IPS DF 19.7 (cell line): ENCODE results near the gene ADAMTS17.

Source experiments
- DNase-seq: peaks from one replicate; pipeline ENCODE4 v3.0.0-alpha.2; 2013; ENCODE audit warnings: low read depth, low spot score

ADAMTS17 gene

DNA sequence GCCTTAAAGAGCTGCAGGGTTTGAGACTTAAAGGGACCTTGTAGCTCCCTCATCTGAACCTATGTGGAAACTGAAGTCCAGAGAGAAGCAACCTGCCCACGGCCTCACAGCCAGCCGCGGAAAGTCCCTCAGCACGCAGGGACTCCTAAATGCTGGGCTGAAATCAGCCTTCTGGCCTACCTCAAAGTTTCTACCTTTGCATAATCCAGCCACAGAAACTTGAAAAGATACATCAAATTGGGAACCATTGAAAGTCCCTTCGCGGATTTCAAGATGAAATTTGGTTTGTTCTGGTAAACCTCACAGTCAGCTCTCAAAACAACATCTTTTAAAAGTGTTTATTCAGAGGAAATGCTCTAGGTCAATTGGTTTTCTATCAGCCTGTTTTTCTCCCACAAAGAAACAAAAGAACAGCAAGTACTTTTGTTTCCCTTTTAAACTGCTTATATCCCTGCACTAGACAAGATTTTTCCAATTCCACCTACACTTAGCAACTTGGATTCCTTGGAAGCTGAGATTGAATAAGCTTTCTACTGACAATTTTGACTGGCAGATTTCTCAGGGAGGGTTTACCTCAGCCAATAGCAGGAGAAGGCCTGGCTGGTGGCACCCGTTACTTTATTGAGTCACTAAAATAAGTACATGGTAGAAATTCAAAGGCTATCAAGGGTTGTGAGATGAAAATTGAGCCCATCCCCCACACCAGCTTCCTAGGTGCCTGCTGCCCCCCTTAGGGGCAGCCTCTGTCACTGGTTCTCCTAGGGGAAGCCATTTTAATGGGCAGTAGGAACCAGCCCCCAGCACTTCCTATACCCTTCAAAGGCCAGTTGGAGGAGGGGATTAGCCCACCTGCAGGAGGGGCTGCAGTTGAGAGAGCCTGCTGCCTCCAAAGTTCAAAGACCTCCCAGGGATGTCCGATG lies 171.2 kb downstream of the ADAMTS17 start:
- no peak for DNase-seq

DNA sequence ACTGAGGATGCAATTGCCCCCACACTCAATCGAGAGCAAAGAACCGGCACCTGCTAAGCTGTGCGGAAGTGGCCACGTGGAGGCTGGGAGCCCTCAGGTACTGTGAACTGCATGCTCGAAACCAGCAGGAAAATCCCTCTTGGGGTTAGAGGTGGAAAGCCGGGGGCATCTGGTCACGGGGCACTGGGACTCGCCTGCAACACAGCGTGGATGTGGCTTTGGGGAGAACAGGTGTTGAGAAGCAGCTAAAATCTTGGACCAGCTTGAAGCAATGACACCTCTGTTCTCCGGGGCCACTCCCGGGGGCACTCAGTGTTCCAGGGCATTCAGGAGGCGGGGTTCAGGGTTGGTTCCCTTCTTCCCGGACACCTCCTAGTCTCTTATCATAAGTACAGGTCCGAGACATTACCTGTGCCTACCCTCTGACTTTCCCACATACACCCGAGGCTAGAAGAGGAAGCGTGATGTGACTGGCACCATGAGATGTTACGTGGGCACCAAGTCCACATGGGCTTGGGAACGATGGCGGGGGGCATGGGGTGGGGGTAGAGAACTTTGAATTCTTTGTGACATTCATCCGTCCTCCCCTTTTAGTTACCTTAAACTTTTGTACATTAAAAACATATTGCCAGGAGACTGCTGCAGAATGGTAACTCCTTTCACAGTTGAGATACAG lies 172.0 kb downstream of the ADAMTS17 start:
- no peak for DNase-seq

DNA sequence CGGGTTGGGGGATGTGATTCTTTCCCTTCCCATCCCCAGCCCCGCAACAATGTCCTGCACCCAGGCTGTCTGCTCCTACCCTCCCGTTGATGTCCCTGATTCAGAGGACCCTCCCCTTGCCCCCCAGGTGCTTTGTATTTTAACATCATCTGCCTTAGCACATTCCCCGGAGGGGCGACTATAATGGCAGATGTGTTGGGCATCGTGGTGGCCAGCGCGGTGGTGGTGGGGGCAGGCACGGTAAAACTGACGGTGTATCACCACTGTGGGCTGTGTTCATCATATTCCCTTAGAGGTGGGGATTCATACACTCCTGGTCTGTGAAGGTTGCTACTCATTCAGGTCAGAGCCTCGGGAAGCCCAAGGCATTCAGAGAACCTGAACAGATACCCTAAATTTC lies 173.0 kb downstream of the ADAMTS17 start:
- DNase-seq = no peak

DNA sequence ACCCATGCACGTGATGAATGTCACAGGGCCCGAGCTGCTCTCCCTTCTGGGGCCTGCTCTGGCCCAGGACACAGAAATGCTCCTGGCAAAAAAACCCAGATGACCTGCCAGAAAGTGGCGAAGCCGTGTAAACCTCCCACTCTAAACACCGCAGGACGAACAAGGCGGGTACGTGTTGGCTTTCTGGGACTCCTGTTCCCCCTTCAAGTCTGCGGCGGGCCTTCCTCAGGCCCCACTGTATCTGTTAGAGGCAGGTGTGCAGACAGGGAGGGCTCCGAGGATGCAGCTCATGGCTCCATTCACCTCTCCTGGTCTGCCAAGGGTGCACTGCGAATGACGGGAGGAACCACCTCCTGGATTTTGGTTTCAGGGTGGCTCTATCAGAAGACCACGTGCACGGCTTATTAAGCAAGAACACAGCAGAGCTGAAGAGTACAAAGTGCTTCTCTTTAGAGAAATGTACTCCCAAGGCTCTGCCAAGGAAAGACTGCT lies 173.8 kb downstream of the ADAMTS17 start:
- no peak for DNase-seq

DNA sequence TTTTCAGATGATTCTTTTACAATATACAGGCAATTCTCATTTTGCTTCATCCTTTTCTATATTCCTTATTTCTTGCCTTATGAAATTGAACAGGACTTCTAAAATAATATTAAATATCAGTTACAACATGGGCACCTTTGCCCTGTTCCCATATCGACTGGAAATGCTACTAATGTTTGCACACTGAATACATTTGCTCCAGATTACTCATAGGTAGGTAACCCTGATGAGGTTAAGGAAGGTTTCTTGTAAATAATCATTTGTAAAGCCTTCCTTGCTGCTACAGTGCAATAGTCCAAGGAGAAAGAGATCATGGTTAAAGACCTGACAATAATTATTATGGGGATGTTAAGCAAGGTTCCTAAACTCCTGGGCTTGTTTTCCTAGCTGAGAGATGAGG lies 175.5 kb downstream of the ADAMTS17 start:
- no peak for DNase-seq

DNA sequence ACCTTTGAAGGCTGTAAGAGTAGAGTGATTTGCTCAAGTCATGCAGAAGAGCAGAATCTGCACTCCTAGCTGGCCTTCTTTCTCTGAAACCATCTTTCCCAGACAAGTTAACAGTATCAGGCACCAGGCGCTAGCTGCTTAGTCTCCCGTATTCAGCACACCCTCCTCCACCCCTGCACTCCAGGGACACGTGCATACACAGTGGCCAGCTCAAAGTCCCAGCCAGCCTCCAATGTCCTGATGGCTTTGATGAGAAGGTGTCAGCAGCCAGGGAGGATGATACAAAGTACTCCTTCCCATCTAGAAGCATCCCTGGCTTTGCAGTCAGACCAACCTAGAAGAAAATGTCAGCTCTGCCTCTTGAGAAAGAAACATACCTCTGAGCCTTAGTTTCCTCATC lies 177.8 kb downstream of the ADAMTS17 start:
- no peak for DNase-seq

DNA sequence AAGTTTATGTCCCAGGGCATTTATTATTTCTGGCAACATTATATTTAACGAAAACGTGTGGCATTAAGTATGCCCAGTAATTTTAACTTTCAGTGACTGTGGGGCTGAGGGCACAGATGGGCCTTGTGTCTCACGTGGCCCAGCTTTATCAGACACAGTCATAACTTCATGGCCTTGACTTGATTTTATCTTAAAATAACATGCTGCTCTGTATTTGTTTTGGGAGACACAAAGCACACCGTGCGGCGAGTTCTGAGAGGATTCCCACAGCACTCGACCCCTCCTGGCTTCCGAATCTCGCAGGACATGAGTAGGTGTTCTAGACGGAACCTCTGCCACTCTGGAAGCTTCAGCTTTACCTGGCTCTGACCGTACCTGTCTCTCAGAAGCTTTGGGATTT lies 180.8 kb downstream of the ADAMTS17 start:
- DNase-seq = no peak

DNA sequence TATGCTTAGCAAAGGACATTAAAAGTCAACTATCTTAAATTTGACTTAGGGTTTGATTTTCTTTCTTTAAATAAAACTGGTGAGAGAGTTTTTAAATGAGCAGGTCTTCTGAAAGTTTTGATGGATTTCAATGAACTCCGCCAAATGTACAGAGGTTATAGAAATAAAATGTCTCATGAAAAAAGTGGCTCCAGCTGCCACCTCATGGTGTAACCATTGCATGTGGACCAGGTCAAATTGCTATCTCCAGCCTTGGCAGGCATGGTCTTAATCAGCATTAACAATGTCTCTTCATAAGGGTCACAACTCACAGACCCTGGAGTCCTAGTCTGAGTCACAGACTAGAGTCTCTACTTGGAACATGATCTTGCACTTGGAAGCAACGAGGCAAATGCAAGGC lies 182.3 kb downstream of the ADAMTS17 start:
- DNase-seq = no peak

DNA sequence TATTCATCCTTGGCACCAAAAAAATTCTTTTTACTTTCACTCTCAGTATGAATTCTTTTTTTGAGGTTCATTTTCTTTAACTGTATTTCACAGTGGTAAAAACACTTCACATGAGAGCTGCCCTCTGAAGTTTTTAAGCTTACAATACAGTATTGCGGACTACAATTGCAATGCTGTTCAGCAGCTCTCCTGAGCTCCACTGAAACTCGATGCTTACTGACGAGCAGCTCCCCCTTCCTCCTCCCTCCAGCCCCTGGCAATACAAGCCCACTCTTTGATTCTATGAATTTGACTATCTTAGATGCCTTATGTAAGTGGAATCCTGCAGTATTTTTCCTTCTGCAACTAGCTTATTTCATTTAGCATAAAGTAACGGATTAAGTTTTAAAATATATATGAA lies 183.4 kb downstream of the ADAMTS17 start:
- no peak for DNase-seq

DNA sequence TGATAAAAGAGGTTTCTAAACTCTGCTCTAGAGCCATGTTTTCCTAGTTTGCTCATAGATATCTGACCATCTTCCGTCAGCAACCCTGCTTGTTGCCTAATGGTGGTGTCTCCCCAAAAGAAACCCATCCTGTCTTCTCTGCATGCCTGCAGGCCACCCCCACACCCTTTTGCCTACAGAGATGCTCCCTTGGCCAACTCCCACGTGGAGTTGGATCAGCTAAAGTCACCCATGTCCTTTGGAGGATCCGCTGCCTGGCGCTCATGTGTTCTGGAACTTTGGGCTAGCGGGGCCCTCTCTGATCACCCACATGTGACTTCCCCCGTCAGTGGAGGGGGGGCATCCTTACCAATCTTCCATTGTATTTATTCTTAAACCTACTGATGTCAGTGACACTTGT lies 185.6 kb downstream of the ADAMTS17 start:
- DNase-seq = no peak

DNA sequence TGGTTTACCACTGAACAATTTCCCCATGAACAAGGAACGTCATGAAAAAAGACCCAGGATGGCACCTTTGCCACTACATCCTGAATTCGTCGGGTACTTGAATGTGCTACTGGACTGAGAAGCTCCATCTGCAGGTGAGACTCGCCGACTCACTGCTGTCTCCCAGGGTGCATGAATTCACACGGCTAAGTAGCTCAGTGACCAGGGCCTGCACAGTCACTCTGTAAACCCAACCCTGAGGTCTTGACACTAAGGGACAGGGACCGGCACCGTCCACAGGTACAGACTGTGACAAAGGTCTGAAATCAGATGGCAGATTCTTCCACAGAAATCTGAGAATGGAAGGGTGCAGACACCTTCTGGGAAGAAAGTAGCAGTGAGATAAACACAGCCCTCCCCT lies 187.4 kb downstream of the ADAMTS17 start:
- DNase-seq = no peak

DNA sequence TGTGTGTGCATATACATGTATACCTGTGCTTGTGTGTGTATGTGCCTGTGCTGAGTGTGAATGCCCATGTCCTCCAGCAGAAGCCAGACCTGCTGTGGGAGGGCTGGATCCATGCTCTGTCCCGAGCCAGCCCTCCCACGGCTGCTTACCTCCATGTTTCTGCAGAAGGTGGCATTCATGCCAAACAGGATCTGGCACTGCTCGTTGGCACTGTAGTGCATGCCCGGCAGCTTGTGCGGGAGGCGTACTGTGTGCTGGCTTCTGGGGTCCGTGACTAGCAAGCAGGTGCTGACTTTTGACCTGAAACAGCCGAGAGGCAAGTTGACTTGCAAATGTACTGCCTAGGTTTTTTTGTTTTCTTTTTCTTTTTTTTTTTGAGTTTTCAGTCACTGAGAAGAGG lies 189.3 kb downstream of the ADAMTS17 start:
- DNase-seq = no peak

DNA sequence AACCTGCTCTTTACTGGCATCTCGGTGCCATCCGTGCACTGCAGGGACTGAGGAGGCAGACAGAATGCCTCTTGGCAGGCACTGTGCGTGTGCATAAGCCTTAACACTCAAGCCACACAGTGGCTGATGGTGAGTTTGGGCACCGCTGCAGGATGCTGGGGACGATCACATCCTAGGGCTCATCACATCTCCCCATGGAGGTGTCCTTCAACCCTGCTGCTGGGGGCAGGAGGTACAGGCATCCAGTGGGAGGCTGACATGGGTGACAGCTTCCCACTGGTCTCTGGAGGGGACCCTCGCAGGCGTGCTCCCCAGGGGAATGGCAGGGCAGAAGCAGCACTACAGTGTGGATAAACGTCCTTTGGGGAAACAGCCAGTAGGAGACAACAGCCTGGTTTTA lies 190.9 kb downstream of the ADAMTS17 start:
- no peak for DNase-seq

DNA sequence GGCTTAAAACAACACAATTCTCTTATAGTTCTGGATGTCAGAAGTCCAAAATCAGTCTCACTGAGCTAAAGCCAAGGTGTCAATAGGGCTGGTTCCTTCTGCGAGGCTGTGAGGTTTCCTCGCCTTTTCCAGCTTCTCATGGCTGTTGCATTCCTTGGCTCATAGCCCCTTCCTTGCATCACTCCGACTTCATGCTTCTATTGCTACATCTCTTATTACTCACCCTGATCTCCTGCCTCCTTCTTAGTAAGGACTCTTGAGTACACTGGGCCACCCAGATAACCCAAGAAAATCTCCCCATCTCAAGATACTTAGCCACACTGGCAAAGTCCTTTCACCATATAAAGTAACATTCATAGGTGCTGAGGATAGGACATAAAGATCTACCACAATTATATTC lies 193.9 kb downstream of the ADAMTS17 start:
- no peak for DNase-seq

DNA sequence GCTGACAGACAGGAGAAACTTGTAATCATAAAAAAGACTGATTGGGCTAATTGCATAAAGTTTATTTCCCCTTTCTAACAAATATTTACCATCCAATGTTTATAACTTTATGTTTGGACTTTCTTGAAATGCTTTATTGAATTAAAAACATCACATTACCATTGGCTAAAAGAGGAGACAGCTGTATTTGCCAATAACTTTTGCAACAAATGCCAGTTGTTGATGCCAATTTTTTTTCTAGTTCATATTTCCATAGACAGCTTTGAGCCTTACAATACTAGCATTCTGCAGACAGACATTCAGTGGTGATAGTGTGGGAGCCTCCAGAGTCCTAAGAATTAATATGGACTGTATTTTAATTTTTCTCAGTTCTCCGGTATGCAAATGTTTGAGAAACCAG lies 198.4 kb downstream of the ADAMTS17 start:
- DNase-seq = no peak

DNA sequence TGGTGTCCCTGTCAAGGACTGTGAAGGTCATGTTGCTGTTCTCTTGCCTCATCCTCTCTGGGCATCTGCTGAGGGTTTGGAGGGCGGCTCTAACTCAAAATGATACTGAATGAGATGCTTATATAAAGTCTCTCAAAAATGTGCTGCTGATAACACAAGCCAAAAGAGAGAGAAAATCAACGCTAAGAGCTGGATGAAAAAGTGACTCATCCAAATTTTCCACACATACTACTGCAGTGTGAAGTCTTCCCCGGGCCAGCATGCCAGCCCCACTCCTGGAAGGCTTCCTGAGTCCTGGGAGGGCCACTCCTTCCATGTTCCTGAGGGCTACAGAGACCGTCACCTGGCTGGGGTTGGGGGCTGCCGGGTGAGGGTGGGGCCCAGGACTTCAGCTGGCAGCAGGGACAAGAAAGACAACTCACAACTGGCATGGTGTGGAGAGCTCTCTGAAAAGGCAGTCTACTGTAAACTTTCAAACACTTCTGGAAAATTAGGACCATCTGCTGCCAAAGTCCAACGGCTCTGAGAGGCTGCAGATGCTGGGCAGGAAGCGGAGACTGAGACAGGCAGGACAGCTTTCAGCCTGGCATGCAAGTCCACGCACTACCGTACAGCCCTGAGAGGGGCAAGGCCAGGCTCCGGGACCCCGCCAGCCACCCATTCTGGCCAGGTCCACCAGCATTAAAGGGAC lies 200.3 kb downstream of the ADAMTS17 start:
- no peak for DNase-seq

DNA sequence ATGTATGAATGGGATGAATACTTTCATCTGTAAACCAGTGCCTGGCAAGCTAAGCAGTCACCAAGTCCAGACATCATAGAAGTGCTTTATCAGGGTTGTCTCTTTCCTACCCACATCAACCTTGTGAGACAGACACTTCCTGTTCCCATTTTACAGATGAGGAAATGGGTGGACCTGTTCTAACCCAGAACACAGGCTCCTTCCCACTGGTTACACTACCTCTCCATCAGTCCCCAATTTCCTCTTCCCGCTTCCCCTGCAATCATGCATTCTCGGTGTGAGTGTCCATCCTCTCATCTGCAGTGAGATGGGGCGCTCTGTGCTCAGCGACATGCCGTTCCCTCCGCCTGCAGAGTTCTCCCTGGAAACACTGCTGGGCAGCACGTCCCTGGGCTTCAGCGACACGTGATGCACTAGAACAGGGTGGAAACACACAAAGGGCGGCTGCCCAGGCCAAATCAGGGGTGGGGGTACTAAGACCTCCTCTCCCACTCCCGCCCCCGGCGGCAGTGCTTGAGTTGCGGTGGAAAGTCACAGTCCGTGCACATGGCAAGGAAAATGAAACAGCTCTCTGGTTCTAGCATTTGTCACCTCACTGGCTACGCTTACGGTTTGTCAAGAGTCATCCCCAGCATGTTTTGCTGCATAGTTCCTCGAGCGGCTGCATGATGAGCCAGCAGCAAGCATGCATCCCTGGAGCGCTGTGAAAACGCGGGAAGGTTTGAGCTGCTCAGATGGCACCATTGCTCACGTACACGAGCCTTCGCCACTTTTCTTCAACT lies 201.1 kb downstream of the ADAMTS17 start:
- no peak for DNase-seq

DNA sequence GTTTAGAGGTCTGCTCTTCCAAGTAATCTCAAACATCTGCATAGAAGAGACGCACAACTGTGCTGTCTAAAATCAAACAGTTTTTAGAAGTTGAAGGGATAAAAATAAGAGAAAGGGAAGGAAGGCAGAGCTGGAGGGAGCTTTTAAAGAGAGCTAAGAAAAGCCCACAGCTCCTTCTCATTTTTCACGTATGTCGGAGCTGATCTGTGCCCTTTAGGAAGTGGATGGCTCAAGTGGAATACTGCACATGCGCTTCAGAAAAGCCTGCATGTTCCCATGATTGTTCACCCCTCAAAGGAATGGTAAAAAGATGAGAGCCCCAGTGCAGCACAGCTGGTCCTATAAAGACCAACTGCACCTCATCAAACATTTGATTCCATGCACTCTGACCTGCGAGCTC lies 207.2 kb downstream of the ADAMTS17 start:
- DNase-seq = no peak

DNA sequence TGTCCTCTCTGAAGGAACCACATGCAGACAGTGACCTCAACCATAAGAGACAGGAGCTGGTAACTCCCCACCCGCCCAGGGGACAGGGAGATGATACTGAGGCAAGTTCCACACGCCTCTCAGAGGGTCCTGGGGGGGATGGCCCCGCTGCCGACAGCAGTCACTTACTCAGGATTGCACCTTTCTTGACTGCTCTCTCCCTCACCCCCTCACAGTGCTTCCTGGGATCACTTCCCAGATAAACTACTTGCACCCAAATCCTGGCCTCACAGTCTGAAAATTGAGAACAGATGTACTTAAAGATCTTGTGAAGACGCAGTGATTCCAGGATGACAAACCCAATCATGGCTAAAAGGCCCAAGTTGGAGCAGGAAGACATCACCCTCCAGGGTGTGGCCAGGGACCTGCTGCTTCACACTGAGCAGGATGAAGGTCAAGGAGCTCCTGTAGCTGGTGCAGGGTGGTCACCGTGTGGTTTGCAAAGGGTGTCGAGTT lies 207.6 kb downstream of the ADAMTS17 start:
- DNase-seq = no peak

DNA sequence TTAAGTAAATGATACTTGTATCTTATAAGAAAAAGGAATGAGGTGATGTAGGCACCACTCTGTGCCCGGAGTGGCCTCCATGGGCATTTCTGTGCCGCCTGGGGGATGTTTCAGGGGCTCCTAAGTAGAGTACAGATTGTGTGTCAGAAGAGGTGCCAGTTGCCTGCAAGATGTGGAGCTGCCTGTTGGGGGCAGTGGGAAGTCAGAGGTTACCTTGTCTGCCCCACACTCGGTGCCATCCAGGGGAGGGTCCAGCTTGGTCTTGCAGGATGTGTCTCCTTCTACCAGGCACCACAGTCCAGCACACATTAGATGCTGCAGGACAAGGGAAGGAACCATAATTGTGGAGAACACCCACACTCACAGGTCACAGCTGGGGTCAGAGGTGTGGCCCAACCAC lies 208.8 kb downstream of the ADAMTS17 start:
- DNase-seq = no peak

DNA sequence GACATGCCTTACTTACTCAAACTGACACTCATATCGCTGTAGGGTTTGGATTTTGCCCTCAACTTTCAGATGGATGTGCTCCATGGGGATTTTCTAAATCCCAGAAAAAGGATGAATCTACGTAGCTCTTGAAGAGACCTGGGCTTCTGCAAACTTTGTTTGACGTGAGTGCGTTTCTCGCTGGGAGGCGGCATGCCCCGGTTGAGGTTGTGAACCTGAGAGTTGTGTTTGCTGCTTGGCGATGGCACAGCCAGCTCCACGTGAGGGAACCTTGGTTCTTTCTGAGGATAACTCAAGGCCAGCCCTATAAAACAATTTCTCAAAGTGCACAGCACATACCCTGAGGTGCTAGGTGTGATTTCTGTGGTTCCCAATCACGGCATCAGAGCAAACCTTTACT lies 209.5 kb downstream of the ADAMTS17 start:
- DNase-seq = no peak
